Breast epithelium (tissue), 3 donors: Measurements from ENCODE around the gene PDZD8.

Source experiments
- POLR2A ChIP-seq: fragments of 450-650 bp; IDR thresholded peaks from one replicate; pipeline ENCODE4 v1.6.1; 2016; ENCODE audit warnings: antibody characterized with exemption, mild to moderate bottlenecking, moderate library complexity
- TF ChIP-seq, protein P1 (sequence below), 3 donors: fragments of 450-650 bp; IDR thresholded peaks; one replicate each; pipeline ENCODE4 v1.5.1; 2016 to 2017; ENCODE audit warnings: antibody characterized with exemption in 3 of 3, mild to moderate bottlenecking in 3 of 3, moderate library complexity in 3 of 3

DNA sequence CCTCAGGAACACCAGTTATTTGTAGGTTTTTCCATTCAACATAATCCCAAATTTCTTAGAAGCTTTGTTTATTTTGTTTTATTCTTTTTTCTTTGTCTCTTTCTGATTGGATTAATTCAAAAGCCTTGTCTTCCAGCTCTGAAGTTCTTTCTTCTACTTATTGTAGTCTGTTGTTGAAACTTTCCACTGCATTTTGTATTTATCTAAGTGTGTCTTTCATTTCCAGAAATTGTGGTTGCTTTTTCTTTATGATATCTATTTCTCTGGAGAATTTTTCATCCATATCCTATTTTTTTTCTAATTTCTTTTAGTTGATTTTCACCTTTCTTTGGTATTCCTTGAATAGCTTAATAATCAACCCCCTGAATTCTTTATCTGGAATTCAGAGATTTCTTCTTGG is 75.8 kb downstream of the PDZD8 start:
- TF ChIP-seq, protein P1, sequence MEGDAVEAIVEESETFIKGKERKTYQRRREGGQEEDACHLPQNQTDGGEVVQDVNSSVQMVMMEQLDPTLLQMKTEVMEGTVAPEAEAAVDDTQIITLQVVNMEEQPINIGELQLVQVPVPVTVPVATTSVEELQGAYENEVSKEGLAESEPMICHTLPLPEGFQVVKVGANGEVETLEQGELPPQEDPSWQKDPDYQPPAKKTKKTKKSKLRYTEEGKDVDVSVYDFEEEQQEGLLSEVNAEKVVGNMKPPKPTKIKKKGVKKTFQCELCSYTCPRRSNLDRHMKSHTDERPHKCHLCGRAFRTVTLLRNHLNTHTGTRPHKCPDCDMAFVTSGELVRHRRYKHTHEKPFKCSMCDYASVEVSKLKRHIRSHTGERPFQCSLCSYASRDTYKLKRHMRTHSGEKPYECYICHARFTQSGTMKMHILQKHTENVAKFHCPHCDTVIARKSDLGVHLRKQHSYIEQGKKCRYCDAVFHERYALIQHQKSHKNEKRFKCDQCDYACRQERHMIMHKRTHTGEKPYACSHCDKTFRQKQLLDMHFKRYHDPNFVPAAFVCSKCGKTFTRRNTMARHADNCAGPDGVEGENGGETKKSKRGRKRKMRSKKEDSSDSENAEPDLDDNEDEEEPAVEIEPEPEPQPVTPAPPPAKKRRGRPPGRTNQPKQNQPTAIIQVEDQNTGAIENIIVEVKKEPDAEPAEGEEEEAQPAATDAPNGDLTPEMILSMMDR (IDR thresholded peaks at IDR 0.05), result no peak
- no peak for TF ChIP-seq POLR2A
